Upper lobe of left lung (tissue), 6 donors: ENCODE results near the gene SLC35E4. TPM values are rescaled to one million over a fixed set of nuclear protein-coding genes. Genes with fewer than 3 reads are reported as not detected.

Source experiments
- ATAC-seq, 2 donors: fragments of 200-7000 bp; cut with Tn5 transposase; one replicate each; pipeline ENCODE4 v1.9.1; 2022; ENCODE audit warnings: mild to moderate bottlenecking in 2 of 2, moderate library complexity in 2 of 2; ENCODE audit not compliant: low FRiP score in 2 of 2
- DNase-seq, 2 donors: peaks; one replicate each; pipeline ENCODE4 v3.0.0-alpha.2; 2019 to 2020
- H3K27ac ChIP-seq, 4 donors: fragments of 200-600 bp; sonication (generic); one replicate each; pipeline ENCODE4 v1.5.1; 2016 to 2019
- H3K27me3 ChIP-seq, 4 donors: fragments of 200-600 bp; sonication (generic); one replicate each; pipeline ENCODE4 v1.5.1; 2017 to 2019
- H3K36me3 ChIP-seq, 4 donors: fragments of 200-600 bp; sonication (generic); one replicate each; pipeline ENCODE4 v1.5.1; 2016 to 2019
- H3K4me1 ChIP-seq, 4 donors: fragments of 200-600 bp; sonication (generic); one replicate each; pipeline ENCODE4 v1.5.1; 2018 to 2019
- H3K4me3 ChIP-seq, 4 donors: fragments of 200-600 bp; sonication (generic); one replicate each; pipeline ENCODE4 v1.5.1; 2017 to 2019; ENCODE audit warnings: mild to moderate bottlenecking in 2 of 4, moderate library complexity in 1 of 4
- H3K9me3 ChIP-seq, 4 donors: fragments of 200-600 bp; sonication (generic); one replicate each; pipeline ENCODE4 v1.5.1; 2018 to 2019
- EP300 ChIP-seq, 4 donors: sonication (generic); formaldehyde crosslinking; IDR thresholded peaks; one replicate each; pipeline ENCODE4 v1.5.1; 2017; ENCODE audit warnings: antibody characterized with exemption in 4 of 4, control low read depth in 2 of 4
- POLR2A ChIP-seq, 4 donors: fragments of 450-650 bp; IDR thresholded peaks; one replicate each; pipeline ENCODE4 v1.5.1; 2016 to 2017; ENCODE audit warnings: antibody characterized with exemption in 4 of 4, mild to moderate bottlenecking in 2 of 4
- POLR2AphosphoS5 ChIP-seq, 2 donors: sonication (generic); formaldehyde crosslinking; IDR thresholded peaks; one replicate each; pipeline ENCODE4 v1.5.1; 2017; ENCODE audit warnings: antibody characterized with exemption in 2 of 2
- WGBS, 2 donors: methylation state at CpG; one replicate each; pipeline ENCODE4 v1.1.5; 2017 to 2018; 5-methylcytosine and 5-hydroxymethylcytosine counted together
- total RNA-seq, 6 donors: library from RNA; depleted of rRNA in 4 of 6; stranded (reverse); fragments of >200 nt in 4 of 6; gene quantifications; one replicate each; pipeline versions ENCODE4 v1.1.0 to v1.2.1, GENCODE V29; 2016 to 2021
- TF ChIP-seq, protein P1 (sequence below), 6 experiments: fragments of 450-650 bp in 4 of 6; fragments of 200-600 bp in 2 of 6; sonication (generic) in 2 of 6; IDR thresholded peaks; one replicate each; pipeline ENCODE4 v1.5.1; 2016 to 2019; ENCODE audit warnings: antibody characterized with exemption in 6 of 6
- donor health status: DM: no; HTN: no; CAD: no; lungs with moderate emphysema.
- donor health status: DM: no; HTN: yes; CAD: no; lungs with severe emphysema.

Gene SLC35E4
- total RNA-seq, 6 donors from 2014 or later = 1.3 to 14.7 (median 5.8) TPM

DNA sequence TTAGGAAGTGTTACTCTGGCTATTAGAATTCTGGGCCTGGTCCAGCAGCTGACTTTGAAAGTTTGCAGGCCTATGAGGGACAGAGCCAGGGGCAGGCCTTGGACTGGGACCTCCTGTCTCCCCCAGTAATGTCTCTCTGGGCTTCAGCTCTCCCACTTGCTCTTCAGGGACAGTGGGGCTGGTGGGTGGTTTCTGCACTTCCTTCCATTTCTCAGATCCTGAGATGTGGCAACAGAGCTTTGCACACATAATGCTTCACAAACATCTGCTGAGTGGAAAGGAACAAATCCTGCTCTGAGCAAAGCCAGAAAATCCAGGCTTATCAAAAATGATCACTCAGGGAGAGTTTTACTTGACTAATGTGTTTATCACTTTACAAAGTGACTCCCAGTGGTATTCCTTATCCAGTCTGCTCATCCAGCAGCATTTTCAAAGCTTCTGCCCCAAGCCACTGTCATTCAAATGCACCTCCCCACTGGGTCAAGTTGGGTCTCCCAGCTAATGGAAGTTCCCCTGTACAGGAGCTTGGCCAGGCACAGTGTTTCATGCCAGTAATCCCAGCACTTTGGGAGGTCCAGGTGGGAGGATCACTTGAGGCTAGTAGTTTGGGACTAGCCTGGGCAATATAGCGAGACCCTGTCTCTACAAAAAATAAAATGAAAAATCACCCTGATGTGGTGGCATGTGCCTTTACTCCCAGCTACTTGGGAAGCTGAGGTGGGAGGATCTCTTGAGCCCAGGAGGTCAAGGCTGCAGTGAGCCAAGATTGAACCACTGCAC lies 45.6 kb downstream of the SLC35E4 start:
- 83 to 100% methylated on average over 1 of the region's 1 CpG for WGBS, 2 donors
- ATAC-seq (peak in 1 of 2 donors; percentile 28), DNase-seq (no peak)
- Histone ChIP-seq H3K9me3 (no peaks in the 10 kb centered on the region), H3K4me3 (no peak overlapping the region), H3K4me1 (no peaks in the 10 kb centered on the region), H3K27ac (no peak overlapping the region), H3K36me3 (no peaks in the 10 kb centered on the region), H3K27me3 (no peaks in the 10 kb centered on the region)
- TF ChIP-seq EP300 (IDR thresholded peaks at IDR 0.05) (no peak), POLR2A (IDR thresholded peaks at IDR 0.05) (no peak), POLR2AphosphoS5 (IDR thresholded peaks at IDR 0.05) (no peak)
- TF ChIP-seq, protein P1, sequence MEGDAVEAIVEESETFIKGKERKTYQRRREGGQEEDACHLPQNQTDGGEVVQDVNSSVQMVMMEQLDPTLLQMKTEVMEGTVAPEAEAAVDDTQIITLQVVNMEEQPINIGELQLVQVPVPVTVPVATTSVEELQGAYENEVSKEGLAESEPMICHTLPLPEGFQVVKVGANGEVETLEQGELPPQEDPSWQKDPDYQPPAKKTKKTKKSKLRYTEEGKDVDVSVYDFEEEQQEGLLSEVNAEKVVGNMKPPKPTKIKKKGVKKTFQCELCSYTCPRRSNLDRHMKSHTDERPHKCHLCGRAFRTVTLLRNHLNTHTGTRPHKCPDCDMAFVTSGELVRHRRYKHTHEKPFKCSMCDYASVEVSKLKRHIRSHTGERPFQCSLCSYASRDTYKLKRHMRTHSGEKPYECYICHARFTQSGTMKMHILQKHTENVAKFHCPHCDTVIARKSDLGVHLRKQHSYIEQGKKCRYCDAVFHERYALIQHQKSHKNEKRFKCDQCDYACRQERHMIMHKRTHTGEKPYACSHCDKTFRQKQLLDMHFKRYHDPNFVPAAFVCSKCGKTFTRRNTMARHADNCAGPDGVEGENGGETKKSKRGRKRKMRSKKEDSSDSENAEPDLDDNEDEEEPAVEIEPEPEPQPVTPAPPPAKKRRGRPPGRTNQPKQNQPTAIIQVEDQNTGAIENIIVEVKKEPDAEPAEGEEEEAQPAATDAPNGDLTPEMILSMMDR (IDR thresholded peaks at IDR 0.05) = no peak

DNA sequence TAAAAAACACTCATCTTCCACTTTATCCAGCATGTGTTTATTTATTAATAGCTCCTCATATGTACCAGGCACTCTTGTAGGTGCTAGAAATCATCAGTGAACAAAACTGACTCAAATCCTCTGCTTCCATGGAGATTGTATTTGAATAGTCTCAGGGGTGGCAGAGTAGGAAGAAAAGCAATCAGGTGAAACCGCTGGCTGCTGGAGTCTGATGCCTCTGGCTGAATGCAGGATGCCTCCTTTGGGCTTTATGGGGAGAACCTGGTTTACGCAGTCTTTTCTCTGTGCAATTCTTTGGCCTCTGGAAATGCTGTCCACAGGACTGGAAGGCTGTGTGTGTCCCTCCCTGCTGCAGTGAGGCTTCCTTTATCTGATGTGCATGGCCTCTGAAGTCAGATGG lies 46.2 kb downstream of the SLC35E4 start:
- TF ChIP-seq POLR2A (IDR thresholded peaks at IDR 0.05) (no peak), EP300 (IDR thresholded peaks at IDR 0.05) (no peak), POLR2AphosphoS5 (IDR thresholded peaks at IDR 0.05) (no peak)
- TF ChIP-seq, protein P1 (IDR thresholded peaks at IDR 0.05) = no peak
- ATAC-seq = no peak
- no peaks in the 10 kb centered on the region for H3K9me3 ChIP-seq
- DNase-seq = no peak
- no peak overlapping the region for H3K4me3 ChIP-seq
- no peak overlapping the region for H3K27ac ChIP-seq
- no peaks in the 10 kb centered on the region for H3K27me3 ChIP-seq
- H3K36me3 ChIP-seq = no peaks in the 10 kb centered on the region
- WGBS, 2 donors = 72 to 75% methylated on average over 2 of the region's 2 CpGs
- no peaks in the 10 kb centered on the region for H3K4me1 ChIP-seq

DNA sequence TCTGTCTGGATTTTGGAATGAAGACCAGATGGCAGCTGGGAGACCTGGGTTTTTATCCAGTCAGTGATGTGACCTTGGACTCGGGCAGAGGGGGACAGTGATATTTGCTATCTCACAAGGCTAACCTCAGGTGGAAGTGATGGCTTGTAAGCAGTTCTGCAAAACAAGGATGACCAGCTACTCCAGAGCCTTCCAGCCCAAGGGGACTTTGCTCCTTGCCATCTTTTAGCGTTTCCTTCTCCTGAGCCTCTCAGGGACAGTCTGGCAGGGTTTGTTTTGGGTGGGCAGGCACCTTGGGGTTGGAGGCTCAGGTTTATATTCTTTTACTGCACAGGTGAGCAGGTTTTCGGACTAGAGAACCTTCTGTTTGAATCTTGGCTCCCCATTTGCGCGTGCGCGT lies 49.6 kb downstream of the SLC35E4 start:
- DNase-seq (no peak), ATAC-seq (no peak)
- H3K36me3 ChIP-seq = no peaks in the 10 kb centered on the region
- 84 to 85% methylated on average over 7 of the region's 7 CpGs for WGBS, 2 donors
- TF ChIP-seq POLR2A (IDR thresholded peaks at IDR 0.05) = no peak
- TF ChIP-seq, protein P1 (IDR thresholded peaks at IDR 0.05) = no peak
- TF ChIP-seq EP300 (IDR thresholded peaks at IDR 0.05) = no peak
- TF ChIP-seq POLR2AphosphoS5 (IDR thresholded peaks at IDR 0.05) = no peak
- H3K27ac ChIP-seq = no peak overlapping the region
- no peak overlapping the region for H3K4me3 ChIP-seq
- no peaks in the 10 kb centered on the region for H3K27me3 ChIP-seq
- no peaks in the 10 kb centered on the region for H3K4me1 ChIP-seq
- H3K9me3 ChIP-seq = no peaks in the 10 kb centered on the region

DNA sequence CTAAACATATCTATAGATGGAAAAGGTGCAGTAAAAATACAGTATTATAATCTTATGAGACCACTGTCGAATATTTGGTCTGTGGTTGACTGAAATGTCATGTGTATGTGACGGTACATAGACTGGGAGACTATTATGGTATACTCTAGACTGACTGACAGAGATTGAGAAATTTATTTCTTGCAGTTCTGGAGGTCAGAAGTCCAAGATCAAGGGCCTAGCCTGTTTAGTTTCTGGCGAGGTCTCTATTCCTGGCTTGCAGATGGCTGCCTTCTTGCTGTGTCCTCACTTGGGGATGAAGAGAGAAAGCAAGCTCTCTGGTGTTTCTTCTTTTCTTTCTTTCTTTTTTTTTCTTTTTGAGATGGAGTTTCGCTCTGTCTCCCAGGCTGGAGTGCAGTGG lies 51.8 kb downstream of the SLC35E4 start:
- WGBS, 2 donors = 89% methylated on average over 4 of the region's 4 CpGs
- TF ChIP-seq POLR2A (IDR thresholded peaks at IDR 0.05) (no peak), EP300 (IDR thresholded peaks at IDR 0.05) (no peak), POLR2AphosphoS5 (IDR thresholded peaks at IDR 0.05) (no peak)
- TF ChIP-seq, protein P1 (IDR thresholded peaks at IDR 0.05) = no peak
- no peaks in the 10 kb centered on the region for H3K36me3 ChIP-seq

DNA sequence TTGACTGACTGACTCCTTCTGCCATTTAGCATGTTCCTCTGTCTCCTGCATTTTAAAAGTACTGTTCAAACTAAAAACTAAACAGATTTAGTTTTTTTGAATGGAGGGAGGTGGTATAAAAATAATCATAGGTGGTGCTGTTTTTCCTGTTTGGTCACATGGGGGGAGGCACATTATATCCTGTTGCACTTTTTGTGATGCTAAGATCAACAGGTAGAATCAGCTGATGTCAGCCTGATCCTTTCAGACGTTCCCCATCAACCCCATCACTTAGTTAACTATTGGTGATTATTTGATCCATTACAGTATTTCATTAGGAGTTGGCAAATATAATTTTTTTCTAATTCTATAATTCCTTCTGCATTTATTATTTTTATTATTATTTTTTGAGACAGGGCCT lies 54.0 kb downstream of the SLC35E4 start:
- TF ChIP-seq POLR2AphosphoS5 (IDR thresholded peaks at IDR 0.05) = no peak
- TF ChIP-seq EP300 (IDR thresholded peaks at IDR 0.05) = no peak
- TF ChIP-seq, protein P1 (IDR thresholded peaks at IDR 0.05) = no peak
- no peak for TF ChIP-seq POLR2A (IDR thresholded peaks at IDR 0.05)
- H3K4me1 ChIP-seq = peaks cover 0 to 7% (median 5%) of the 10 kb centered on the region in 4 donors
- no peaks in the 10 kb centered on the region for H3K9me3 ChIP-seq
- DNase-seq (no peak), ATAC-seq (no peak)
- H3K27me3 ChIP-seq = no peaks in the 10 kb centered on the region
- no peak overlapping the region for H3K4me3 ChIP-seq
- WGBS, 2 donors = 68 to 73% methylated on average over 1 of the region's 1 CpG
- no peak overlapping the region for H3K27ac ChIP-seq
- no peaks in the 10 kb centered on the region for H3K36me3 ChIP-seq

More for the DNA sequence above, 51.8 kb downstream of the SLC35E4 start:
- H3K4me3 ChIP-seq = no peak overlapping the region
- H3K4me1 ChIP-seq = no peaks in the 10 kb centered on the region
- DNase-seq (no peak), ATAC-seq (no peak)
- H3K27ac ChIP-seq = no peak overlapping the region
- H3K27me3 ChIP-seq = no peaks in the 10 kb centered on the region
- no peaks in the 10 kb centered on the region for H3K9me3 ChIP-seq
